OCI-LY3 (cell line): ENCODE measurements around the gene RNF149.
"Not testable (repeated sequence)": the region's sequence is repeated elsewhere in the genome, so short reads cannot be mapped to it uniquely, and the experiment has no call there.

Experiments
- H2AFZ ChIP-seq: fragments of 200-600, 300-600 bp; shearing (Covaris generic); 2 replicates; pipeline ENCODE4 v1.6.0; 2014; ENCODE audit warnings: antibody characterized with exemption, low read depth, low read length
- H3K27ac ChIP-seq: fragments of 200-600, 300-600 bp; sonication (generic); 2 replicates; pipeline ENCODE4 v1.5.1; 2014; ENCODE audit warnings: mild to moderate bottlenecking, low read length, moderate library complexity, mixed read lengths
- H3K27me3 ChIP-seq: fragments of 200-600, 300-600 bp; sonication (generic); 2 replicates; pipeline ENCODE4 v1.6.1; 2014; ENCODE audit warnings: low read depth, low read length, mixed read lengths
- H3K36me3 ChIP-seq: fragments of 200-600, 300-600 bp; sonication (generic); replicated peaks from 2 replicates; pipeline ENCODE3; 2014; ENCODE audit warnings: low read depth, low read length, mixed read lengths
- H3K4me1 ChIP-seq: fragments of 300-600, 200-600 bp; sonication (generic); 2 replicates; pipeline ENCODE4 v1.6.1; 2014; ENCODE audit warnings: low read length, mixed read lengths
- H3K4me2 ChIP-seq: fragments of 200-600, 300-600 bp; sonication (generic); 2 replicates; pipeline ENCODE4 v1.6.1; 2014; ENCODE audit warnings: low read length, mixed read lengths
- H3K4me3 ChIP-seq: fragments of 300-600, 200-600 bp; sonication (generic); 2 replicates; pipeline ENCODE4 v1.5.1; 2014; ENCODE audit warnings: antibody characterized with exemption, mild to moderate bottlenecking, low read length, moderate library complexity
- H3K79me2 ChIP-seq: fragments of 300-600, 200-600 bp; shearing (Covaris generic); 2 replicates; pipeline ENCODE4 v1.6.1; 2014; ENCODE audit warnings: mild to moderate bottlenecking, low read length, mixed read lengths
- H3K9ac ChIP-seq: fragments of 300-600, 200-600 bp; shearing (Covaris generic); 2 replicates; pipeline ENCODE4 v1.6.0; 2014; ENCODE audit warnings: mild to moderate bottlenecking, low read length, moderate library complexity
- H3K9me3 ChIP-seq: fragments of 200-600, 300-600 bp; shearing (Covaris generic); 2 replicates; pipeline ENCODE4 v1.6.1; 2014; ENCODE audit warnings: low read length, mixed read lengths; ENCODE audit not compliant: insufficient read depth
- H4K20me1 ChIP-seq: fragments of 200-600, 300-600 bp; sonication (generic); 2 replicates; pipeline ENCODE4 v1.6.1; 2016; ENCODE audit warnings: low read length, mixed read lengths; ENCODE audit not compliant: insufficient read depth
- EZH2phosphoT487 ChIP-seq: fragments of 200-600 bp; shearing (Covaris generic); IDR thresholded peaks from 2 replicates; pipeline ENCODE4 v1.6.1; 2018; ENCODE audit warnings: antibody characterized with exemption, mixed run types, low read depth
- TF ChIP-seq, protein P1 (sequence below): fragments of 200-600, 300-600 bp; sonication (generic); IDR thresholded peaks from 2 replicates; pipeline ENCODE4 v1.5.1; 2014; ENCODE audit warnings: antibody characterized with exemption, low read length, low read depth

Gene RNF149

DNA sequence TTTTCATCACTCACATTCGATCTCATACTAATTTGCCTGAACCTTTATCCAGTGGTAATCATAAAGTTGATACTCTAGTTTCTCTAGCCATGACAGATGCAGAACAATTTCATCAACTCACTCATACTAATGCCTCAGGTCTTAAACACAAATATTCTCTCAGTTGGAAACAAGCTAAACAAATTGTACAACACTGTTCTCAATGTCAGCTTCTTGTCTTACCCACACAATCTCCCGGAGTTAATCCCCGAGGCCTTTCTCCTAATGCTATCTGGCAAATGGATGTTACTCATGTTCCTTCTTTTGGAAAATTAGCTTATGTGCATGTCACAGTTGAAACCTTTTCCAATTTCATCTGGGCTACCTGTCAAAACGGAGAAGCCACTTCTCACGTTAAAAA lies 67.3 kb downstream of the RNF149 start:
- H3K4me1 ChIP-seq, result peaks cover 9% of the 10 kb centered on the region; the same call in 1 of the 2 replicates
- H3K4me3 ChIP-seq, result no peak overlapping the region
- no peak overlapping the region for H3K27ac ChIP-seq
- no peaks in the 10 kb centered on the region for H3K79me2 ChIP-seq
- TF ChIP-seq, protein P1, sequence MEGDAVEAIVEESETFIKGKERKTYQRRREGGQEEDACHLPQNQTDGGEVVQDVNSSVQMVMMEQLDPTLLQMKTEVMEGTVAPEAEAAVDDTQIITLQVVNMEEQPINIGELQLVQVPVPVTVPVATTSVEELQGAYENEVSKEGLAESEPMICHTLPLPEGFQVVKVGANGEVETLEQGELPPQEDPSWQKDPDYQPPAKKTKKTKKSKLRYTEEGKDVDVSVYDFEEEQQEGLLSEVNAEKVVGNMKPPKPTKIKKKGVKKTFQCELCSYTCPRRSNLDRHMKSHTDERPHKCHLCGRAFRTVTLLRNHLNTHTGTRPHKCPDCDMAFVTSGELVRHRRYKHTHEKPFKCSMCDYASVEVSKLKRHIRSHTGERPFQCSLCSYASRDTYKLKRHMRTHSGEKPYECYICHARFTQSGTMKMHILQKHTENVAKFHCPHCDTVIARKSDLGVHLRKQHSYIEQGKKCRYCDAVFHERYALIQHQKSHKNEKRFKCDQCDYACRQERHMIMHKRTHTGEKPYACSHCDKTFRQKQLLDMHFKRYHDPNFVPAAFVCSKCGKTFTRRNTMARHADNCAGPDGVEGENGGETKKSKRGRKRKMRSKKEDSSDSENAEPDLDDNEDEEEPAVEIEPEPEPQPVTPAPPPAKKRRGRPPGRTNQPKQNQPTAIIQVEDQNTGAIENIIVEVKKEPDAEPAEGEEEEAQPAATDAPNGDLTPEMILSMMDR, result no peak
- no peak for TF ChIP-seq EZH2phosphoT487
- peak overlapping the region; percentile 96 for H2AFZ ChIP-seq
- no peaks in the 10 kb centered on the region for H3K9me3 ChIP-seq
- H3K27me3 ChIP-seq, result no peaks in the 10 kb centered on the region
- H3K36me3 ChIP-seq, result no peaks in the 10 kb centered on the region
- H3K9ac ChIP-seq, result no peak overlapping the region
- H4K20me1 ChIP-seq, result no peaks in the 10 kb centered on the region
- peak overlapping the region; percentile 51 for H3K4me2 ChIP-seq

- peak overlapping the region; percentile 57 for H3K9ac ChIP-seq
- TF ChIP-seq, protein P1, result peak; percentile 55
- H3K4me3 ChIP-seq, result peak overlapping the region; percentile 70
- H2AFZ ChIP-seq, result peak overlapping the region; percentile 96
- not testable (repeated sequence) for H4K20me1 ChIP-seq, H3K27ac ChIP-seq, H3K36me3 ChIP-seq, H3K27me3 ChIP-seq, H3K4me1 ChIP-seq, H3K79me2 ChIP-seq, H3K9me3 ChIP-seq
- H3K4me2 ChIP-seq, result peak overlapping the region; percentile 51
Measured at GRCh38 chr2:101240694-101241093, 67.8 kb downstream of the RNF149 start.

DNA sequence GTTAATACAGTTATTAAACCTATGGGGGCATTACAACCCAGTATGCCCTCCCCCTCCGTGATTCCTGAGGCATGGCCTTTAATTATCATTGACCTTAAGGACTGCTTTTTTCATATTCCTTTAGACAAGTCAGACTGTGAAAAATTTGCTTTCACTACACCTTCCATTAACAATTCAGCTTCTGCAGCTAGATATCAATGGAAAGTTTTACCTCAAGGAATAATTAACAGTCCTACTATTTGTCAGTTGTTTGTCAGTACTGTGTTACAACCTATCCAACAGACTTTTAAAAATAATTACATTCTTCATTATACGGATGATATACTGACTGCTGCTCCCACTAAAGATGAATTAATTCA lies 68.8 kb downstream of the RNF149 start:
- not testable (repeated sequence) for H3K79me2 ChIP-seq, H3K9ac ChIP-seq, H3K4me1 ChIP-seq, H3K36me3 ChIP-seq, H3K9me3 ChIP-seq, H3K4me3 ChIP-seq, H3K4me2 ChIP-seq, H3K27me3 ChIP-seq, H4K20me1 ChIP-seq, H3K27ac ChIP-seq
- peak overlapping the region; percentile 96; the same call in 1 of the 2 replicates for H2AFZ ChIP-seq

DNA sequence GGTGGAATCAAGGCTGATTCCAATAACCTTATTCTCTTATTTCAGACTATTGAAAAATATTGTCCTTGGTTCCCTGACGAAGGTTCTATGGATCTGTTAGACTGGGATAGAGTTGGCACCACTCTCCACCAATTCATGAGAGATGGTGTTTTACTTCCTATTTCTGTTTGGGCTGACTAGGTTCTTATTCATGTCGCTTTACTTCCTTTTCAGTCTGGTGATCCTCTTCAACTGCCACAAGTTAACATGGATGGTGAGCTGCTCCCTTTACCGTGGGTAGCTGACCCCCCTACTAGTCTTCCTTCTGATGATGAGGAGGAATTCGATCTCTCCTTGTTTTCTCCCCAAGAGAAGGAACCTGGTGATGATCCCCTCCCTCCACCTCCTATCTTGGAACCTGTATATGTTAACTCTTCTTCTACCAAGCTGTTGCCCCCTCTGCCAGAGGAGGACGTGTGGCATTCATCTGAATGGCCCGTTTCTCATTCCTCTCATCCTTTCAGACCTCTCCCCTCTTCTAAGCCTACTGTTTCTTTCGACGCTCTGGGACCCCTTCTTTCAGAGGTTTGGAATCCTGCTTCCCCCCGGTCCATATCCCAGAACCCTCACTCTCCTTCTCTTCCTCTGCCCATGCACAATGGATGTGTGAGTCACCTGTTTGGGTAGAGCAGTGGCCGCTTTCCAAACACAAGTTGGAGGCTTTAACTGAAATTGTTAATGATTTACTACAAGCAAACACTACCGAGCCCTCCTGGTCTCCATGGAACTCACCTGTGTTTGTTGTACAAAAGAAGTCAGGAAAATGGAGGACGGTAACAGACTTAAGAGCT lies 69.4 kb downstream of the RNF149 start:
- TF ChIP-seq EZH2phosphoT487, result no peak
- TF ChIP-seq, protein P1, result no peak
- Histone ChIP-seq H3K4me1 (peaks cover 12% of the 10 kb centered on the region; the same call in 1 of the 2 replicates), H3K36me3 (no peaks in the 10 kb centered on the region), H3K4me3 (no peak overlapping the region), H3K9ac (no peak overlapping the region), H3K27ac (no peak overlapping the region), H3K27me3 (no peaks in the 10 kb centered on the region), H3K4me2 (no peak overlapping the region; the same call in 1 of the 2 replicates), H4K20me1 (no peaks in the 10 kb centered on the region), H2AFZ (peak overlapping the region; percentile 29; the same call in 1 of the 2 replicates), H3K9me3 (no peaks in the 10 kb centered on the region), H3K79me2 (no peaks in the 10 kb centered on the region)

DNA sequence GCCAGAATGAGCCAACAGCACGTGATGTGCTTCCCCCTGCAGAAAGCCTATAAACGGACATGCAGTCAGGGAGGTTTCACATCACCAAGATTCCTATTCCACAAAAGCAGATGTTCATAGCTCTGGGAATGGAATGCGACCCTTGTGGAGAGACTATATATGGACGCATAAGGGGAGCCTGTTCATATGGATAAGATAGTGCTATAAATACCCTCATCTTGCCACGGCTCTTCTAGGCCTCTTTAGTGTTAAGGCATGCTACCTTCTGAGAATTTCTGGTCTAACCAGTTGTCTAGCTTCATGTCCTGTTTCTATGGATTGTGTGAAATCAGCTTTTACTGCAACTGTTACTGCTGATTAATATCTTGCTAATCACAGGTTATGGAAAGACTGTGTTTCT lies 70.6 kb downstream of the RNF149 start:
- not testable (repeated sequence) for H3K36me3 ChIP-seq, H3K27me3 ChIP-seq, H2AFZ ChIP-seq, H3K79me2 ChIP-seq, H3K9me3 ChIP-seq, H4K20me1 ChIP-seq, H3K27ac ChIP-seq, H3K4me2 ChIP-seq, H3K4me3 ChIP-seq, H3K9ac ChIP-seq
- peaks cover 15% of the 10 kb centered on the region; the same call in 1 of the 2 replicates for H3K4me1 ChIP-seq

GRCh38 chr2:101235956-101236355 lies 72.5 kb downstream of the RNF149 start:
- H3K4me1 ChIP-seq, result peaks cover 14% of the 10 kb centered on the region; the same call in 1 of the 2 replicates
- not testable (repeated sequence) for H3K27ac ChIP-seq, H3K4me2 ChIP-seq, H3K9me3 ChIP-seq, H3K36me3 ChIP-seq, H3K4me3 ChIP-seq, H3K79me2 ChIP-seq, H3K27me3 ChIP-seq, H3K9ac ChIP-seq, H4K20me1 ChIP-seq, H2AFZ ChIP-seq
